ENCODE data around the gene PCNX1. TPM values are rescaled to one million over a fixed set of nuclear protein-coding genes. Genes with fewer than 3 reads are reported as not detected.
"Not testable (repeated sequence)": the region's sequence is repeated elsewhere in the genome, so short reads cannot be mapped to it uniquely, and the experiment has no call there.

The PCNX1 gene
- total RNA-seq, 1 experiment from 2014 or later = 28.7 TPM

DNA sequence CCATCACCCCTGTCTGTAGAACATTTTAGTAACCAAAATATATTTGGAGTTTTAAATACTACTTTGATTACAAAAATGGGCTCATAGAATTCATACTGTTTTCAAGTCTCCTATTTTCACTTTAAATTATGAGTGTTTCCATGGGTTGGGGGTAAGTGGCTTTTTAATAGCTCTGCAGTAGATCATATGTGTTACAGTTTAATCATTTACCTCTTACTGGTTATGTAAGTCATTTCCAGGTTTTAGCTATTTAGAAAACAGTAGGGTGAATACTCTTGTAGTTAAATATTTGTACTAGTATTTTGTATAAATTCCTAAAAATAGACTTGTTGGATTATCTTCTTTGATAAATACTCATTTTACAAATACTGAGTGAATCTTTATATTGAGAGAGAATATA, 8.2 kb downstream of the PCNX1 start:
- DNase-seq (ENCODE audit: low read depth) = no peak

DNA sequence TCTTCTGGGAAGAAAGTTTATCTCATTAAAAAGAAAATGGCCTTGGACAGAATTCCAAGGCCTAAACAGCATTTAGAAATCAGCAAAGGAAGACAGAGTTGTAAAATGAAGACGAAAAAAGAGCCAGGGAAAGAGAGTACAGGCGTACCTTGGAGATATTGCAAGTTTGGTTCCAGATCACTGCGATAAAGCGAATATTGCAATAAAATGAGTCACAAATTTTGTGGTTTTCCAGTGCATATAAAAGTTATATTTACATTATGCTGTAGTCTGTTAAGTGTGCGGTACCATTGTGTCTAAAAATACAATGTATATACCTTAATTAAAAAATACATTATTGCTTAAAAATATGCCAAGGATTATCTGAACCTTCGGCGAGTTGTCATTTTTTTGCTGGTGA, 9.0 kb downstream of the PCNX1 start:
- DNase-seq (ENCODE audit: low read depth) = no peak

DNA sequence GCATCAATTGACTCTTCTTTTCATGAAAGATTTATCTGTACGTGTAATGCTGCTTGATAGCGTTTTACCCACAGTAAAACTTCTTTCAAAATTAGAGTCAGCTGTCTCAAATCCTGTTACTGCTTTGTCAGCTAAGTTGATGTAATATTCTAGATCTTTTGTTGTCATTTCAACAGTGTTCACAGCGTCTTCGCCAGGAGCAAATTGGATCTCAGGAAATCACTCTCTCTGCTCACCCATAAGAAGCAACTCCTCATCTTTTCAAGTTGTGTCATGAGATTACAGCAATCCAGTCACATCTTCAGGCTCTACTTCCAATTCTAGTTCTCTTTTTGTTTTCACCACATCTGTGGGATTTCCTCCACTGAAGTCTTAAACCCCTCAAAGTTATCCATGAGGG, 9.5 kb downstream of the PCNX1 start:
- no peak for DNase-seq (ENCODE audit: low read depth)

- DNase-seq (ENCODE audit: low read depth) = no peak
These were observed 10.4 kb downstream of the PCNX1 start for GRCh38 chr14:70917633-70918032.

- peak; percentile 70 for DNase-seq (ENCODE audit: low read depth)
These were observed 12.5 kb downstream of the PCNX1 start for GRCh38 chr14:70919774-70920173.

GRCh38 chr14:70920608-70921007, 13.3 kb downstream of the PCNX1 start:
- no peak for DNase-seq (ENCODE audit: low read depth)

DNA sequence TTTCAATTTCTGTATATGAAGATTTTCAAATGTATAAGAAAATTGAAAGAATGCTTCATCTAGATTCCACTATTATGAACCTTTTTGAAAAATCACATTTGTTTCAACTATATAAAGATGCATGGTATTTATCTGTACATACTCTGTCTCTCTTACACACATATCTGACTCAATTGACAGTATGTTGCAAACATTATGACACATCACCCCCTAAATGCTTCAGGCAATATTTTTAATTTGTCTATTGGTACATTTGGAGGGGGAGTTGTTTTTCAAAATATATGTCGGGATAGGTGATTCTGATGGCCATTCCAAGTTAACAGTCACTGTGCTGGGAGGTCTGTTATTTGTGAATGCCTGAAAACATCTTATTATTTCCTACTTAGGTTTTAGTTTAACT, 14.4 kb downstream of the PCNX1 start:
- DNase-seq (ENCODE audit: low read depth) = no peak

GRCh38 chr14:70924521-70924920, 17.3 kb downstream of the PCNX1 start:
- DNase-seq (ENCODE audit: low read depth) = no peak

DNA sequence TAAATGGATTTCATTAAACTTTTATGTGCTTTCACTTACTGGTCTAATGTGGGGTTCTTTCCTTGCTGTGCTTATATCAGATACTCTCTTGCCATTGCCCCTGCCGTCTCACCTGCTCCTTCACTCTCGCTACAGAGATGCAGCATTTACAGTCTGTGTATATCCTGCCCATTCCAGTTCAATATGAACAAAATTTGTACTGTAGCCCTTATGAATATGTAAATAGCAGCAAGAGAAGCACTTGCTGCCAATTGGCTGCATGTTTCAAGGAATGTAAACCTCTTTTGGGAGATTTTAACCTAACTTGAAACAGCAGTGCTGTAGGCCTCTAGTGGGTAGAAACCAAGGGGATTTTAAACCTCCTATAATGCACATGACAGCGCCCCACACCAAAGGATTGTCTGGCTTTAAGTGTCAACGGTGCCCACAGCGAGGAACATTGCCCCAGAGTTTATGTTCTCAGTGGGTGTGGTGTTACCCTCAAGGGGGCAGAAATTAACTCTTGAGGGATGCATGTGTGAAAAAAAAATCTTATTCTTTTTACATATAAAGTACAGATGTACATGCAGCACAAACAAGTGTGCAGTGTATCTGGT, 19.1 kb downstream of the PCNX1 start:
- DNase-seq (ENCODE audit: low read depth) = no peak

DNA sequence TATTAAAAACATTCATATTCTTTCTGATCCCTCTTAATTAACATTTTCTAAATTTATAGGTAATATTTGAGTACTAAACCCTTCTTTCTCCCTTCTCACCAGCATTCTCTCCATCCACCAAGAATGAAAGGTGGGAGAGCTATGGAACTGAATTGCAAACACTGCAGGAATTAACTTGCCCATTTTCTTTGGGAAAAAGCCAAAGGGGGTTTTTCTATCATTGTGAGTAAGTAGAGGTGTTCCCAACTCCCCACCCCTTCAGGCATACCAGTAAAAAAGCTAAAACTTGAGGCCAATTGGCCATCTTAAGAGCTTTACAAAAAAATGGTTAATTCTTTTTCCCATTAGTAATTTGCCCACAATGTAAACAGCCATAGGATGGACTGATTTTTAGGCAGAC, 23.7 kb downstream of the PCNX1 start:
- DNase-seq (ENCODE audit: low read depth) = no peak

- DNase-seq (ENCODE audit: low read depth) = no peak
These were observed 26.8 kb downstream of the PCNX1 start for GRCh38 chr14:70934084-70934483.

- DNase-seq (ENCODE audit: low read depth) = peak; percentile 12
These were observed 27.4 kb downstream of the PCNX1 start for GRCh38 chr14:70934502-70935134.

- DNase-seq (ENCODE audit: low read depth) = no peak
These were observed 27.9 kb downstream of the PCNX1 start for GRCh38 chr14:70935135-70935534.

GRCh38 chr14:70939693-70940092, 32.4 kb downstream of the PCNX1 start:
- DNase-seq (ENCODE audit: low read depth) = not testable (repeated sequence)

DNA sequence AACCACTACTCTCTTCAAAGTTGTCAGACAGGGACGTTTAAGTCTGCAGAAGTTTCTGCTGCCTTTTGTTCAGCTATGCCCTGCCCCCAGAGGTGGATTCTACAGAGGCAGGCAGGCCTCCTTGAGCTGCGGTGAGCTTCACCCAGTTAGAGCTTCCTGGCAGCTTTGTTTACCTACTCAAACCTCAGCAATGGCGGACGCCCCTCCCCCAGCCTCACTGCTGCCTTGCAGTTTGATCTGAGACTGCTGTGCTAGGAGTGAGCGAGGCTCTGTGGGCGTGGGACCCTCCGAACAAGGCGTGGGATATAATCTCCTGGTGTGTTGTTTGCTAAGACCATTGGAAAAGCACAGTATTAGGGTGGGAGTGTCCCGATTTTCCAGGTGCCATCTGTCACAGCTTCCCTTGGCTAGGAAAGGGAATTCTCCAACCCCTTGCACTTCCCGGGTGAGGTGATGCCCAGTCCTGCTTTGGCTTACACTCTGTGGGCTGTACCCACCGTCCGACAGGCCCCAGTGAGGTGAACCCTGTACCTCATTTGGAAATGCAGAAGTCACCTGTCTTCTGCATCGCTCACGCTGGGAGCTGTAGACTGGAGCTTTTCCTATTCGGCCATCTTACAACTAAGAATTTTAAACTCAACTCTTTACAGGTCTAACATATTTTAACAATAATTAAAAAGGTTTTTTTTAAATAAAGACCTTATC, 34.5 kb downstream of the PCNX1 start:
- DNase-seq (ENCODE audit: low read depth) = not testable (repeated sequence)

GRCh38 chr14:70942342-70942706, 35.1 kb downstream of the PCNX1 start:
- DNase-seq (ENCODE audit: low read depth) = no peak

DNA sequence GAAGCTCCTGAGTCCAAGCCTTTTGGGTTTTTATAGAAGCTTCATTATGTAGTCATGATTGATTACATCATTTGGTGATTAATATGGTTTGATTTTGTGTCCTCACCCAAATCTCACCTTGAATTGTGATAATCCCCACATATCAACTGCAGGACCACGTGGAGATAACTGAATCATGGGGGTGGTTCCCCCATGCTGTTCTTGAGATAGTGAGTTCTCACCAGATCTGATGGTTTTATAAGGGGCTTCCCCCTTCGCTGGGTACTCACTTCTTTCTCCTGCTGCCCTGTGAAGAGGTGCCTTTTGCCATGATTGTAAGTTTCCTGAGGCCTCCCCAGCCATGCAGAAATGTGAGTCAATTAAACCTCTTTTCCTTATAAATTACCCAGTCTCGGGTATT, 35.5 kb downstream of the PCNX1 start:
- not testable (repeated sequence) for DNase-seq (ENCODE audit: low read depth)

- no peak for DNase-seq (ENCODE audit: low read depth)
These were observed 36.6 kb downstream of the PCNX1 start for GRCh38 chr14:70943838-70944237.

GRCh38 chr14:70947739-70948138, 40.5 kb downstream of the PCNX1 start:
- no peak for DNase-seq (ENCODE audit: low read depth)

DNA sequence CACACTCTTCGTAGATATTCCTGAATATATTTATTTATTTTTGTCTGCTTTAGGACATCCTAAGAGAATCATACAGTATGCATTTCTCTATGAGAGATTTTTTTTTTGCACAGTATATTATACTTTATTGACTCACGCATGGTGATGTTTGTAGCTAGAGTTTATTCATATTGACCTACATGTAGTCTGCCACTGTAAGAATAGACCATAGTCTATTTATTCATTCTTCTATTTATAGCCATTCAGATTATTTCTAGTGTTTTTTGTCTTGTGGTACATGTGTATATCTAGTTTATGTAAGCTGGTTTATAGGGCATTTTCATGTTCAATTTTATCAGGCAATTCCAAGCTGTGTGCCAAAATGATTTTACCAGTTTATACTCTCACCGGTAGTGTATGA, 45.2 kb downstream of the PCNX1 start:
- no peak for DNase-seq (ENCODE audit: low read depth)

- no peak for DNase-seq (ENCODE audit: low read depth)
These were observed 46.8 kb downstream of the PCNX1 start for GRCh38 chr14:70954068-70954467.

DNA sequence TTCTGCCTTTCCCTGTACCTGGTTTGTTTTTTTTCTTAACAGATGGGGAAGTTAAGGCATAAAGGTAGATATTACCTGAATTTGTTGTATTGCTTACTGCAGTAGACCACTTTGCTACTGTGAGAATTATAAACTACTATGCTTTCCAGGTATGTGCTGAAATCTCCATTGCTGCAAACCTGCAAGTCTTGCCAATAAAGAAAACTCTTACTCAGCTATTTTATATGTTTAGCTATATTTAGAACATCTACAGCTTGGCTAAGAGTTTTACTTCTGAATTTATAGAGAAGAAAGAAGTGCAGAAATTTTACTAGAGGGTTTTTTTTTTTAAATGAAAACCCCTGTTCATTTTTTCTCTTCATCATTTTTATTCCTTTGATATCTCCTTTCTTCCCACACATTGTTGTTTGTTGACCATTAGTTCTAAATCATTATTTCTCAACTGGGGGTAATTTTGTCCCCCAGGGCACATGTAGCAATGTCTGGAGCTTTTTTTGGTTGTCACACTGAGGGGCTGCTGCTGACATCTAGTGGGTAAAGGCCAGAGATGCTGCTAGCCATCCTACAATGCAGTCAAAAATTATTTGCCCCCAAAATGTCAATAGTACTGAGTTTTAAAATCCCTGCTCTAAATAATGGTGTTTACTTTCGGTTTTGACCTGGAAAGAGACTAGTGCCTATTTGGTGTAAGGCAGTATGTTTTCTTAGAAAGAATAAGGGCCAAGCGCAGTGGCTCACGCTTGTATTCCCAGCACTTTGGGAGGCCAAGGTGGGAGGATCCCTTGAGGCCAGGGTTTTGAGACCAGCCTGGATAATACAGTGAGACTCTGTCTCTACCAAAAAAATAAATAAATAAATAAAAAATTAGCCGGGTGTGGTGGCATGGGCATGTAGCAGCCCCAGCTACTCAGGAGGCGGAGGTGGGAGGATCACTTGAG, 48.6 kb downstream of the PCNX1 start:
- peak; percentile 34 for DNase-seq (ENCODE audit: low read depth)
